GM21447 (cell line): Measurements from ENCODE around the gene FOXK1.
A peak's percentile ranks its signal among the peaks of the same experiment; 100 is the strongest.
"Not testable (repeated sequence)": the region's sequence is repeated elsewhere in the genome, so short reads cannot be mapped to it uniquely, and the experiment has no call there.

ENCODE experiments used
- ATAC-seq: cut with Tn5 transposase; IDR thresholded peaks from one replicate; pipeline ENCODE4 v1.9.1; 2021; ENCODE audit not compliant: unreplicated experiment

The FOXK1 gene

DNA sequence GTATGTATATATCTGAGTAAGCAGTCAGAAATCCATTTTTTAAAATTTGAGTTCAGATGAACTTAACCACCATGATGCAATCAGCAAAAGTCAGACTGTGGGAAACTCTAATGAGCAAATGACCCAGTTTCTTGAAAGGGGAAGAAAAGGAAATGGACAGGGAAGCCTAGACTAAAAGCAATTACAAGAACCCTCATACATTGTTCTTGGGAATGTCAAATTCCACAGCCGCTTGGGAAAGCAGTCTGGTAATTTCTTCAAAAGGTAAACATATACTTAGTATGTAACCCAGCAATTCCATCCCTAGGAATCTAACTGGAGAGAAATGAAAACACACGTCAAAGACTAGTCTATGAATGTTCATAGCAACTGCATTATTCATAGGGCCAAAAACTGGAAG, 16.4 kb upstream of the FOXK1 start:
- no peak for ATAC-seq

DNA sequence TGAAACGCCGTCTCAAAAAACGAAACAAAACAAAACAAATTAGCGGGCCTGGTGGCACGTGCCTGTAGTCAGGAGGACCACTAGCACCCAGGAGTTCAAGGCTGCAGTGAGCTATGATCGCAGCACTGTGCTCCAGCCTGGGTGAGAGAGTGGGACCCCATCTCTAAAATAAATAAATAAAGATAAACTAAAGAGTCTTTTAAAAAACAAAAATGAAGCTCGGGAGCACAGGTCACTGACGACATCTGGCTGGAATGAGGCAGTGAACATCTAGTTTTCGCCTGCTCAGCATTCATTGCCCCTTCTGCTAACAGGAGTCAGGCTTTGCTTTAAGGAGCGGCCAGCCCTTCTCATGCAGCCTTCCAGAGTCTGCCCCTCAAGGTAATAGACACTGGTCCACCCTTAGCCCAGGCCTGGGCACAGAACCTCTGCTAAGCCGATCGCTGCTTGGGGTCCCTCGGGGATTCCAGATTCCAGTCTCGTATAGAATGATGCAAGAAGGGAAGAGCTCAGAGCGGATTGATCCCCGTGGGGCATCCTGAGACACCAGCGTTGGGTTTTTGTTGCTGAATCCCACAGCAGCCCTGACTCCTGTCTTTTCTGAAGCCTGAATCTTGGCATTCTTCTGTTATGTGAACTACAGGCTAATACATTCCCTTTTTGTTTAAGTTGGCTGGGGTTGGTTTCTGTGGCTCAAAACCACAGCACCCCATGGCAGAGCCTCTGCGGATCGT, 14.2 kb upstream of the FOXK1 start:
- ATAC-seq, result no peak

GRCh38 chr7:4668510-4668847, 13.6 kb upstream of the FOXK1 start:
- no peak for ATAC-seq

DNA sequence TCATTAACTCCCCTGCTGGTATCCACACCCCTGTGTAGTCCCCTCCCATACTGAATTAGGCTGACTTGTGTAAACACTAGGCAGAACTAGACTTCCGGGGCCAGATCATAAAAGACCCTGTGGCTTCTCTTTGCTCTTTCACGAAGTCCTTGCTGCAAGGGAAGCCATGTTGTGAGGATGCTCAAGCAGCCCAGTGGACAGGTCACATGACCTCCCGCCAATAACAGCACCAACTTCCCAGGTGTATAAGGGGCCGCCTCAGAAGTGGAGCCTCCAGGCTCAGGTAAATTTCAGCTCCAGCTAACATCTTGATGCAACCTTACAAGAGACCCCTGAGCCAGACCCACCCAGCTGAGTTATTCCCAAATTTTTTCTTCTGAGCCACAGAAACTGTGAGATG, 11.3 kb upstream of the FOXK1 start:
- no peak for ATAC-seq

DNA sequence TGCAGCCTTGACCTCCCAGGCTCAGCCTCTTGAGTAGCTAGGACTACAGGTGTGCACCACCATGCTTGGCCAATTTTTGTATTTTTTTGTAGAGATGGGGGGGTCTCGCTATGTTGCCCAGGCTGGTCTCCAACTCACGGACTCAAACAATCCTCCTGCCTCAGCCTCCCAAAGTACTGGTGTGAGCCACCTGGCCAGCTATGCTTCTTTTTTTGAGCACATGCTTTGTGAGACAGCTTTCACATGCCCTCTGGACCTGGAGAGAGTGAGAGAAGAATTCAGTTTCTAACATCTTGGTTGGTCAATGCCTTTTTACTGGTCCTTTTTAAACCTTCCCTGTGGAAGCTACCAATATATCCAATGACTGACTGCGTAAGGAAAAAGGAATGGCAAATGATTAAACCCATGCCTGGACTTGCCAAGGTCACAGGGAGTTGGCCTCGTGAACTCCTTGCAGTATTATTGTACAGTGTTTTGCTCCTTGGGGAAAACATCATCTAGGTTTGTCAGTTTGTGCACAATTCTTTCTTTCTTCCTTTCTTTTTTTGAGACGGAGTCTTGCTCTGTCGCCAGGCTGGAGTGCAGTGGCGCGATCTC, 6.2 kb upstream of the FOXK1 start:
- no peak for ATAC-seq

DNA sequence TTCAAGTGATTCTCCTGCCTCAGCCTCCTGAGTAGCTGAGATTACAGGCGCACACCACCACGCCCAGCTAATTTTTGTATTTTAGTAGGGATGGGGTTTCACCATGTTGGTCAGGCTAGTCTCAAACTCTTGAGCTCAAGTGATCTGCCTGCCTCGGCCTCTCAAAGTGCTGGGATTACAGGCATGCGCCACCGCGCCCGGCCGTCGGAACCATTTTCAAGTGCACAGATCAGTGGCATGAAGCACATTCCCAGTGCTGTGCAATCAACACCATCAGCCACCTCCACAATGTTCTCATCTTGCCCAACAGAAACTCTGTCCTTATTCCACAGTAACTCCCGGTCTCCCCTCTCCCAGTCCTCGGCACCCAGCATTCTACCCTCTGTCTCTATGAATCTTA, 4.6 kb upstream of the FOXK1 start:
- not testable (repeated sequence) for ATAC-seq

- no peak for ATAC-seq
Measured at GRCh38 chr7:4681218-4681851, 760 bp upstream of the FOXK1 start.

GRCh38 chr7:4682621-4683042, 537 bp downstream of the FOXK1 start:
- ATAC-seq, result peak; percentile 34

DNA sequence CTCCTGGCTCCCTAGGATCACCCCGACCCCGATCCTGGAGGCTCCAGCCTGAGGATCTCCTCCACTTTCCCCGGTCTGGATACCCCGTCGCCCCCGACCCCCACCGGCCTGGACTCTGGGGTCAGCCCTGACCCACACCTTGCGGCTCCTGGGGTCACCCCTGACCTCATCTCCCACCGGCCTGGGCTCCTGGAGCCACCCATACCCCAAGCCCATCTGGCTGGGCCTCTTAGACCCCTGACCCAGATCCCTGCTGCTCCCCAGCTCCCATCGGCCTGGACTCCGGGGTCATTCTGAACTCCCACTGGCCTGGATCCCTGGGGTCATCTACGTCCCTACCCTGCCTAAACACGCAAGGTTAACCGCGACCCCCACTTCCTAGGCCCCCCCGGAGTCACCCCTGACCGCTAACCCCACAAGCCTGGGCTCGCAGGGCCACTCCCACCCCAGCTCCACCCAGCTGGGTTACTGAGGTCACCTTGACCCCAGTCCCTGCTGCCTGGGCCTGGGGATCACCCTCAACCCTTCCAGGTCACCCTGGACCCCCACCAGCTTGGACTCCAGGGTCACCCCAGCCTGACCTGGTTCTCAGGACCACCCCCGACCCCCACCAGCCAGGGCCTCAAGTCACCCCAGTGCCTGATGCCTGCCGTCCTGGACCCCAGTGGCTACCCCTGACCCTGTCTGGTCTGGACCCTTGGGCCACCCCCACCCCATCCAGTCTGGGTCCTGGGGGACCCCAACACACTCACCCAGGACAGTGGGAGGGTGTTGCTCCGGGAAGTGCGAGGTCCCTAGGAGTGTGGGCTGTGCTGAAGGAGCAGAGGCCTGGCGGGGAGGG, 1.2 kb downstream of the FOXK1 start:
- peak; percentile 26 for ATAC-seq

- ATAC-seq, result peak; percentile 33
Measured at GRCh38 chr7:4683884-4684565, 1.9 kb downstream of the FOXK1 start.

GRCh38 chr7:4684846-4685245, 2.8 kb downstream of the FOXK1 start:
- ATAC-seq, result no peak

DNA sequence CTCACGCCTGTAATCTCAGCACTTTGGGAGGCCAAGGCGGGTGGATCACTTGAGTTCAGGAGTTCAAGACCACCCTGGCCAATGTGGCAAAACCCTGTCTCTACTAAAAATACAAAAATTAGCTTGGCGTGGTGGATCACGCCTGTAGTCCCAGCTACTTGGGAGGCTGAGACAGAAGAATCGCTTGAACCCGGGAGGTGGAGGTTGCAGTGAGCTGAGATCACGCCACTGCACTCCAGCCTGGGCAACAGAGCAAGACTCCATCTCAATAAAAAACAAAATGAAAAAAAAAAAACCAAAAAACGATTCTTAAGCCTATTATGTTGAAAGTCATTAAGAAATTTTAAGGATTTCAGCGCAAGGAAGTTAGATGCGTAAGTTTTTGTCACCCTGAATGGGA, 3.6 kb downstream of the FOXK1 start:
- not testable (repeated sequence) for ATAC-seq

DNA sequence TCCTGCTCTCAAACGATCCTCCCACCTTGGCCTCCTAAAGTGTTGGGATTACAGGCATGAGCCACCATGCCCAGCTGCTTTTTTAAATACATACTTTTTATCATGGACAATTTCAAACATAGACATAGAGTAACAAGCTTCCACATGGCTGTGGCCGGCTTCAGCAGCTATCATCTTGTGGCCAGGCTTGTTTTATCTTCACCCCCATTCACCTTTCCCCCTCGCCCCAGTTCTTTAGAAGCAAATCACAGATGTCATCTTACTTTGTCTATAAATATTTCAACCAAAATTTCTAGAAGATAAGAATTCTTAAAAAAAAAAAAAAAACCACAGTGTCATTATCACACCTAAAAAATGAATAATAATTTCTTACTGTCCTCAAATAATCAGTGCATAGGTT, 5.9 kb downstream of the FOXK1 start:
- no peak for ATAC-seq

GRCh38 chr7:4689151-4689550, 7.1 kb downstream of the FOXK1 start:
- no peak for ATAC-seq

- peak; percentile 56 for ATAC-seq
Measured at GRCh38 chr7:4689668-4690067, 7.6 kb downstream of the FOXK1 start.

DNA sequence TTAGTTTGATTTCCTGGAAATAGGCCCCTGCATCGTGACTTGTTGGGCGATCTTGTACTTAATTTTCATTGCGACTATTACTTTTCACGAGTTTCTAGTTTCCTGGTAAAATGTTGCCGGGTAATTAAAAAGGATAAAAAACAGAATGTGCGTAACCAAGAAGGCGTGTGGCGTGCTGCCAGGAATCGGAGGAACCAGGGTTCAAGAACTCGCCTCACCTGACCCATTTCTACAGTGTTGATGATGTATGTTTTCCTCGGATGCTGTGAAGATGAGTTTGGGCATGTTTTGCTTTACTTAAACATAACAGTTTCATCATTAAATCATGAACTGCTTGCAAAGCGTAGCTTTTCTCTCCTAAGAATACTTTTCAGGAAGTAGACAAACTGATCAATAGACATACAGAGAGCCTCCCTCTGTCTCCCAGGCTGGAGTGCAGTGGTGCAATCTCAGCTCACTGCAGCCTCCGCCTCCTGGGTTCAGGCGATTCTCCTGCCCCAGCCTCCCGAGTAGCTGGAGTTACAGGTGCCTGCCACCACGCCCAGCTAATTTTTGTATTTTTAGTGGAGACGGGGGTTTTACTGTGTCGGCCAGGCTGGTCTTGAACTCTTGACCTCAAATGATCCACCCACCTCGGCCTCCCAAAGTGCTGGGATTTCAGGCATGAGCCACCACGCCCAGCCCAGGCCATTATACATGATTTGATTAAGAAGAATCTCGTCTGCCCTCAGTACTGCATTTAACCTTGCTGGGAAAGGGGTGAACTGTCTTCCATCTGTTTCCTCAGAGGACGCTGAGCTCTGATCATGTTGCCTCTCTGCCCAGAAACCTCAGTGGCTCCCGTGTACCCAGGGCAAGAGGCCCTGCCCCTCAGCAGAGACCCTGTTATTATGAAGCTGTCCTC, 9.1 kb downstream of the FOXK1 start:
- ATAC-seq, result no peak

GRCh38 chr7:4692055-4692454, 10.0 kb downstream of the FOXK1 start:
- ATAC-seq, result no peak

- ATAC-seq, result not testable (repeated sequence)
Measured at GRCh38 chr7:4692622-4693021, 10.5 kb downstream of the FOXK1 start.

- no peak for ATAC-seq
Measured at GRCh38 chr7:4693152-4693551, 11.1 kb downstream of the FOXK1 start.

DNA sequence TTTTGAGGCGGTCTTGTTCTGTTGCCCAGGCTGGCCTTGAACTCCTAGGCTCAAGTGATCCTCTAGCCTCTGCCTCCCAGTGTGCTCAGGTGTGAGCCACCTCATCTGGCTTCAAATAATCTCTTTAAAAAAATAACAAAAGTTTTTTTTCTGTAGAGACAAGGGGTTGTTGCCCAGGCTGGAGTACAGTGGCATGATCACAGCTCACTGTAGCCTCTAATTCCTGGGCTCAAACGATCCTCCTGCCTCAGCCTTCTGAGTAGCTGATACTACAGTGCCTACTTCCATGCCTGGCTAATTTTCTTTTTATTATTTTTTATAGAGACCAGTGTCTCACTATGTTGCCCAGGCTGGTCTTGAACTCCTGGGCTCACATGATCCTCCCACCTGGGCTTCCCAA, 11.7 kb downstream of the FOXK1 start:
- ATAC-seq, result no peak
